Stomach (tissue), 9 donors: ENCODE results near the gene ESRRG. TPM values are rescaled to one million over a fixed set of nuclear protein-coding genes. Genes with fewer than 3 reads are reported as not detected.

ENCODE experiments used
- DNase-seq, 2 donors: peaks; one replicate each; pipeline versions ENCODE4 v3.0.0 to v3.0.0-alpha.2; 2013 to 2019
- H3K27ac ChIP-seq, 5 donors: fragments of 200-600 bp in 4 of 5; sonication (generic) in 4 of 5; one replicate each; pipeline ENCODE4 v1.5.1; 2013 to 2019; ENCODE audit warnings: mild to moderate bottlenecking in 1 of 5, moderate library complexity in 1 of 5
- H3K27me3 ChIP-seq, 3 donors: fragments of 200-600 bp; sonication (generic); one replicate each; pipeline ENCODE4 v1.5.1; 2017 to 2019; ENCODE audit warnings: mixed run types in 1 of 3
- H3K36me3 ChIP-seq, 4 donors: fragments of 200-600 bp; sonication (generic); 1 replicate in 3 of 4; 2 replicates in 1 of 4; pipeline ENCODE4 v1.5.1; 2016 to 2019
- H3K4me1 ChIP-seq, 4 donors: fragments of 200-600 bp; sonication (generic); one replicate each; pipeline ENCODE4 v1.5.1; 2016 to 2019
- H3K4me3 ChIP-seq, 4 donors: fragments of 200-600 bp; sonication (generic) in 3 of 4; one replicate each; pipeline ENCODE4 v1.5.1; 2016 to 2019; ENCODE audit warnings: mild to moderate bottlenecking in 1 of 4
- H3K9me3 ChIP-seq, 4 donors: fragments of 200-600 bp; sonication (generic); one replicate each; pipeline ENCODE4 v1.5.1; 2016 to 2019
- EP300 ChIP-seq: sonication (generic); formaldehyde crosslinking; IDR thresholded peaks from one replicate; pipeline ENCODE4 v1.6.1; 2017; ENCODE audit warnings: antibody characterized with exemption
- POLR2A ChIP-seq, 4 donors: fragments of 450-650 bp; IDR thresholded peaks; one replicate each; pipeline ENCODE4 v1.6.1; 2016; ENCODE audit warnings: antibody characterized with exemption in 4 of 4, control low read depth in 2 of 4, mild to moderate bottlenecking in 1 of 4, moderate library complexity in 1 of 4
- POLR2AphosphoS5 ChIP-seq, 3 donors: sonication (generic); formaldehyde crosslinking; IDR thresholded peaks; one replicate each; pipeline ENCODE4 v1.6.1; 2016; ENCODE audit warnings: antibody characterized with exemption in 3 of 3
- WGBS, 5 donors: extraction: QIAGEN DNeasy Blood & Tissue Kit in 3 of 5; methylation state at CpG; one replicate each; pipeline versions ENCODE4 v1.1.5 to v1.1.7; 2013 to 2018; 5-methylcytosine and 5-hydroxymethylcytosine counted together
- intact Hi-C: fragments of 100-400 bp; cut with DNase I; formaldehyde crosslinking; loops from one replicate; pipeline ENCODE4 v1.15.1; 2023; ENCODE audit warnings: low total_unique reads
- polyA plus RNA-seq, 3 donors: library from polyadenylated mRNA; stranded (reverse); fragments of 200-250 nt; gene quantifications; one replicate each; pipeline ENCODE4 v1.2.3, GENCODE V29; 2013
- total RNA-seq, 5 donors: library from RNA; depleted of rRNA; stranded (reverse); fragments of >200 nt; gene quantifications; one replicate each; pipeline versions ENCODE4 v1.1.0 to v1.2.3, GENCODE V29; 2014 to 2016
- TF ChIP-seq, protein P1 (sequence below), 7 experiments: fragments of 450-650 bp in 4 of 7; fragments of 200-600 bp in 3 of 7; sonication (generic) in 3 of 7; IDR thresholded peaks; one replicate each; pipeline ENCODE4 v1.5.1; 2016 to 2019; ENCODE audit warnings: antibody characterized with exemption in 7 of 7, control low read depth in 2 of 7, mild to moderate bottlenecking in 1 of 7
- donor health status: healthy with polysubstance abuse.
- donor health status: Bipolar disorder and iron deficiency.
- donor health status: healthy.

Gene ESRRG
- total and polyA plus RNA-seq, 8 donors: 0.29 to 247 (median 34.2) TPM

DNA sequence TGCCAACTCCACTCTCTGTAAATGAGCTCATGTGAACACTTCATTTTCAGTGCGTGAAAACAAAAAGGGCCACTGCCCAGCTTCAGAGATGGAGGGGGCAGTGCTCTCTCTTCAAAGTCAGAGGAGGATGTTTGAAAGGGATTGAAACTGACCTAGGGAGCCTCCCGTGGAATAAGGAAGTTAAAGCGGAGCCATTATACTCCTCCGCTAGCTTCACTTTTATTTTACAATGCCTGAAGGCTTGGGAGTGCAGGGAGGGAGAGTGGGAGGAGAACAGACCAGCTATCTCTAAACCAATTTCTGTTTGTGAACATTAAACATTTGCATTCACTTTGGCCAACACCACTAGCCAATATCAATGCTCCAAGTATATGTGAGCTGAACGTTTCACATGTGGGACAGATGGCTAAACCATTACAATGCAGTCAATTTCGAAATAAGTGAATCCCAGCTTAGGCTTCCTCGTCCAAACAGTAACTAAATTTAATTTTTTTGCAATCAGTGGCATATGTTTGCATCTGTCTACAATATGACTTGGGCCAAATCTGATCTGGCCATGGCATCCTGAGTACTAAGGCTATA lies 126.9 kb downstream of the ESRRG start:
- Histone ChIP-seq H3K4me1 (peaks cover 0 to 8% (median under 1%) of the 10 kb centered on the region in 4 donors), H3K27ac (peak overlapping the region in 1 of 5 donors; percentile 23), H3K36me3 (no peaks in the 10 kb centered on the region), H3K27me3 (no peaks in the 10 kb centered on the region), H3K9me3 (no peaks in the 10 kb centered on the region), H3K4me3 (no peak overlapping the region)
- TF ChIP-seq POLR2AphosphoS5 (IDR thresholded peaks at IDR 0.05) (no peak), EP300 (no peak), POLR2A (IDR thresholded peaks at IDR 0.05) (no peak)
- TF ChIP-seq, protein P1, sequence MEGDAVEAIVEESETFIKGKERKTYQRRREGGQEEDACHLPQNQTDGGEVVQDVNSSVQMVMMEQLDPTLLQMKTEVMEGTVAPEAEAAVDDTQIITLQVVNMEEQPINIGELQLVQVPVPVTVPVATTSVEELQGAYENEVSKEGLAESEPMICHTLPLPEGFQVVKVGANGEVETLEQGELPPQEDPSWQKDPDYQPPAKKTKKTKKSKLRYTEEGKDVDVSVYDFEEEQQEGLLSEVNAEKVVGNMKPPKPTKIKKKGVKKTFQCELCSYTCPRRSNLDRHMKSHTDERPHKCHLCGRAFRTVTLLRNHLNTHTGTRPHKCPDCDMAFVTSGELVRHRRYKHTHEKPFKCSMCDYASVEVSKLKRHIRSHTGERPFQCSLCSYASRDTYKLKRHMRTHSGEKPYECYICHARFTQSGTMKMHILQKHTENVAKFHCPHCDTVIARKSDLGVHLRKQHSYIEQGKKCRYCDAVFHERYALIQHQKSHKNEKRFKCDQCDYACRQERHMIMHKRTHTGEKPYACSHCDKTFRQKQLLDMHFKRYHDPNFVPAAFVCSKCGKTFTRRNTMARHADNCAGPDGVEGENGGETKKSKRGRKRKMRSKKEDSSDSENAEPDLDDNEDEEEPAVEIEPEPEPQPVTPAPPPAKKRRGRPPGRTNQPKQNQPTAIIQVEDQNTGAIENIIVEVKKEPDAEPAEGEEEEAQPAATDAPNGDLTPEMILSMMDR (IDR thresholded peaks at IDR 0.05): no peak
- 35 to 61% (median 46%) methylated on average over 7 of the region's 7 CpGs for WGBS, 5 donors
- no peak for DNase-seq
- intact Hi-C loops: no loop called here

DNA sequence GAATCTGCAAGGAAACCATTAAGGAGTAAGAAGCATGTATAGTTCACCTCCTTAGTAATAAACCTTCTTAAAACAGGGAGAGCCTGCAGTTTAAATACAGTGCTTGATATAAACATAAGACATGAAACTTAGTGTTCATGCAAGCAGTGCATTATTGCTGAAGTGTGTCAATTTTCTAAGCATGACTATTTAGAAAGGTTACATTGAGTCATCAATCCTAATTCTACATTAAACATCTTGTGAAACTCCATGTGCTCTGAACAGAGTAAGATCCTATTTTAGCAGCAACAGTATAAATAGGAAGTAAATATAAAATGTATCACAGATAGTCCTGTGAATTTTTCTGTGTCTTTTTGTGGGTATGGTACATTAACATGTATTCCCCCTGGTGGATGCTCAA lies 135.5 kb downstream of the ESRRG start:
- H3K4me1 ChIP-seq: no peaks in the 10 kb centered on the region
- no peak overlapping the region for H3K4me3 ChIP-seq
- no peak overlapping the region for H3K27ac ChIP-seq
- no peaks in the 10 kb centered on the region for H3K36me3 ChIP-seq
- H3K9me3 ChIP-seq: no peaks in the 10 kb centered on the region
- TF ChIP-seq POLR2A (IDR thresholded peaks at IDR 0.05): no peak
- no peak for TF ChIP-seq EP300
- TF ChIP-seq, protein P1 (IDR thresholded peaks at IDR 0.05): no peak
- no peak for TF ChIP-seq POLR2AphosphoS5 (IDR thresholded peaks at IDR 0.05)
- no peaks in the 10 kb centered on the region for H3K27me3 ChIP-seq
- DNase-seq: no peak
- intact Hi-C loops: no loop called here

DNA sequence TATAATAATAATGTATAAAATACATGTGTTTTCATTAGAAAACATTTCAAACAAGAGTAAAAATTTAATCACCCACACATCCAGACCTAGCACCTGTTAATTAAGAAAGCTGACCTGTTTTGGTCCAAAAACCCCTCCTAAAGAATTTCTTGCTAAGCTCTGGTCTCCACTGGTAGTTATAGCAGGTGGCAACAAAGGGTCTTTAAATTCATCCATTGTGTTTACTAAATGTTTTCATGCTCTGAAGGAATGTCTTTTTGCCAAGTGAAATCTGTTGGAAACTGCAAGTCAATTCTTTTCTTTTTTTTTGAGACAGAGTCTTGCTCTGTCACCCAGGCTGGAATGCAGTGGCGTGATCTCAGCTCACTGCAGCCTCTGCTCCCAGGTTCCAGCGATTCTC lies 141.1 kb downstream of the ESRRG start:
- no peaks in the 10 kb centered on the region for H3K4me1 ChIP-seq
- intact Hi-C loops: no loop called here
- H3K9me3 ChIP-seq: no peaks in the 10 kb centered on the region
- WGBS, 5 donors: 85 to 94% (median 87%) methylated on average over 2 of the region's 2 CpGs
- H3K27ac ChIP-seq: no peak overlapping the region
- no peak for DNase-seq
- no peak overlapping the region for H3K4me3 ChIP-seq
- H3K36me3 ChIP-seq: no peaks in the 10 kb centered on the region
- no peak for TF ChIP-seq POLR2A (IDR thresholded peaks at IDR 0.05)
- TF ChIP-seq EP300: no peak
- TF ChIP-seq, protein P1 (IDR thresholded peaks at IDR 0.05): no peak
- TF ChIP-seq POLR2AphosphoS5 (IDR thresholded peaks at IDR 0.05): no peak
- H3K27me3 ChIP-seq: no peaks in the 10 kb centered on the region

DNA sequence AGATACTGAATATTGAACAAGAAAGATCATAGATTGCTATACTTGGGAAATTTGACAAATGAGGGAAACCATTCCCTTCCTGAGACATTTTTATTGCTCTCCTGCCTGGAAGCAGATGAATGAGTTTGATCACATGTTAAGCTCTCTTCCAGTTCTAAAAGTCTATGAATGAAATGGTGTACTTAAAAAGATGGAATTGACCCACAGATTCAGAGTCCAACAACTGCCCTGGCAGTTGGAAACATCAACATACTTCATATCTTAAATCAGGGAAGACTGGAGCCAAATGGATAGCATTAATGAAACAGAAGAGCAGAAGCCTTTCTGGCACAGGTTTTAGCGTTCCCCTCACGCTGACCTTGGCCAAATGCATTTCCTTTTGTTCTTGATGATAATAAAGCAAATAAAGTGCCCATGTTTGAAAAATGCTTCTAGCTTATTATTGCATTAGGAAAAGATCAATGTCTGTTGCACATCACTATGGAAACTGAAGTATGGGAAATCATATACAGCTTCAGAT lies 142.6 kb downstream of the ESRRG start:
- peak in 1 of 2 donors; percentile 20 for DNase-seq
- TF ChIP-seq POLR2AphosphoS5 (IDR thresholded peaks at IDR 0.05) (no peak), EP300 (no peak), POLR2A (IDR thresholded peaks at IDR 0.05) (no peak)
- TF ChIP-seq, protein P1 (IDR thresholded peaks at IDR 0.05): no peak
- Histone ChIP-seq H3K9me3 (no peaks in the 10 kb centered on the region), H3K4me1 (no peaks in the 10 kb centered on the region), H3K27me3 (no peaks in the 10 kb centered on the region), H3K27ac (no peak overlapping the region), H3K4me3 (no peak overlapping the region), H3K36me3 (no peaks in the 10 kb centered on the region)
- intact Hi-C loops: no loop called here
- WGBS, 5 donors: 8 to 42% (median 29%) methylated on average over 2 of the region's 2 CpGs
